ENCODE results near the gene HOXB5. TPM values are rescaled to one million over a fixed set of nuclear protein-coding genes. Genes with fewer than 3 reads are reported as not detected.

HOXB5 gene
- total RNA-seq, 1 donor from 2014 or later, result not detected

- no peak overlapping the region for H3K27ac ChIP-seq (ENCODE audit: low read depth, low read length)
- FAIRE-seq, result no peak
- peaks cover 94% of the 10 kb centered on the region for H3K27me3 Mint-ChIP-seq (ENCODE audit: low read depth, unreplicated experiment)
Measured at GRCh38 chr17:48597528-48597777, 3.9 kb upstream of the HOXB5 start.

GRCh38 chr17:48596735-48597527, 3.4 kb upstream of the HOXB5 start:
- peak overlapping the region; percentile 84 for H3K4me2 ChIP-seq (ENCODE audit: low read length)
- H3K27me3 Mint-ChIP-seq (ENCODE audit: low read depth, unreplicated experiment), result peaks cover 91% of the 10 kb centered on the region
- H3K79me2 ChIP-seq (ENCODE audit: insufficient read depth, low read length), result peaks cover 11% of the 10 kb centered on the region

More at GRCh38 chr17:48597528-48597777, 3.9 kb upstream of the HOXB5 start:
- Histone ChIP-seq H2AFZ (ENCODE audit: low read depth, low read length) (peak overlapping the region; percentile 69), H3K4me2 (ENCODE audit: low read length) (peak overlapping the region; percentile 84), H3K4me3 (ENCODE audit: insufficient read depth, low read depth, low read length) (peak overlapping the region; percentile 59), H3K4me1 (ENCODE audit: insufficient read depth, low read length) (peaks cover 18% of the 10 kb centered on the region), H3K27me3 (ENCODE audit: insufficient read depth, low read length) (peaks cover 91% of the 10 kb centered on the region), H3K9ac (ENCODE audit: low read length) (peak overlapping the region; percentile 59), H3K36me3 (ENCODE audit: insufficient read depth, low read length) (no peaks in the 10 kb centered on the region), H3K9me3 (ENCODE audit: insufficient read depth, low read depth, low read length) (no peaks in the 10 kb centered on the region), H4K20me1 (ENCODE audit: insufficient read depth, low read length) (peaks cover 26% of the 10 kb centered on the region), H3K79me2 (ENCODE audit: insufficient read depth, low read length) (peaks cover 7% of the 10 kb centered on the region)
- peaks cover 47% of the 10 kb centered on the region for H3K9me3 Mint-ChIP-seq (ENCODE audit: unreplicated experiment)
- H3K4me3 Mint-ChIP-seq (ENCODE audit: unreplicated experiment), result no peak overlapping the region
- no peaks in the 10 kb centered on the region for H3K36me3 Mint-ChIP-seq (ENCODE audit: low read depth, unreplicated experiment)
- no peak for DNase-seq (ENCODE audit: low read depth)
- no peak for TF ChIP-seq EZH2 (IDR thresholded peaks at IDR 0.05; ENCODE audit: insufficient read depth, low read length)
- TF ChIP-seq CTCF (IDR thresholded peaks at IDR 0.05; ENCODE audit: insufficient read depth, low read depth, low read length), result no peak
- H3K4me1 Mint-ChIP-seq (ENCODE audit: low read depth, unreplicated experiment), result no peaks in the 10 kb centered on the region
- no peak overlapping the region for H3K27ac Mint-ChIP-seq (ENCODE audit: unreplicated experiment)

More at GRCh38 chr17:48596735-48597527, 3.4 kb upstream of the HOXB5 start:
- no peaks in the 10 kb centered on the region for H3K4me1 Mint-ChIP-seq (ENCODE audit: low read depth, unreplicated experiment)
- H3K9ac ChIP-seq (ENCODE audit: low read length), result peak overlapping the region; percentile 59
- H3K27ac Mint-ChIP-seq (ENCODE audit: unreplicated experiment), result peak overlapping the region; percentile 66
- no peaks in the 10 kb centered on the region for H3K36me3 Mint-ChIP-seq (ENCODE audit: low read depth, unreplicated experiment)
- TF ChIP-seq CTCF (IDR thresholded peaks at IDR 0.05; ENCODE audit: insufficient read depth, low read depth, low read length) (no peak), EZH2 (IDR thresholded peaks at IDR 0.05; ENCODE audit: insufficient read depth, low read length) (peak; percentile 18)
- H4K20me1 ChIP-seq (ENCODE audit: insufficient read depth, low read length), result peaks cover 24% of the 10 kb centered on the region
- H3K4me3 Mint-ChIP-seq (ENCODE audit: unreplicated experiment), result no peak overlapping the region
- no peaks in the 10 kb centered on the region for H3K9me3 ChIP-seq (ENCODE audit: insufficient read depth, low read depth, low read length)
- no peak for FAIRE-seq
- no peaks in the 10 kb centered on the region for H3K36me3 ChIP-seq (ENCODE audit: insufficient read depth, low read length)
- H2AFZ ChIP-seq (ENCODE audit: low read depth, low read length), result peak overlapping the region; percentile 62
- peak overlapping the region; percentile 59 for H3K4me3 ChIP-seq (ENCODE audit: insufficient read depth, low read depth, low read length)
- H3K27me3 ChIP-seq (ENCODE audit: insufficient read depth, low read length), result peaks cover 88% of the 10 kb centered on the region
- peaks cover 18% of the 10 kb centered on the region for H3K4me1 ChIP-seq (ENCODE audit: insufficient read depth, low read length)
- peaks cover 46% of the 10 kb centered on the region for H3K9me3 Mint-ChIP-seq (ENCODE audit: unreplicated experiment)
- H3K27ac ChIP-seq (ENCODE audit: low read depth, low read length), result no peak overlapping the region
- DNase-seq (ENCODE audit: low read depth), result no peak
